ENCODE measurements around the gene TSC22D3.
"Not testable (repeated sequence)": the region's sequence is repeated elsewhere in the genome, so short reads cannot be mapped to it uniquely, and the experiment has no call there.

Gene TSC22D3

DNA sequence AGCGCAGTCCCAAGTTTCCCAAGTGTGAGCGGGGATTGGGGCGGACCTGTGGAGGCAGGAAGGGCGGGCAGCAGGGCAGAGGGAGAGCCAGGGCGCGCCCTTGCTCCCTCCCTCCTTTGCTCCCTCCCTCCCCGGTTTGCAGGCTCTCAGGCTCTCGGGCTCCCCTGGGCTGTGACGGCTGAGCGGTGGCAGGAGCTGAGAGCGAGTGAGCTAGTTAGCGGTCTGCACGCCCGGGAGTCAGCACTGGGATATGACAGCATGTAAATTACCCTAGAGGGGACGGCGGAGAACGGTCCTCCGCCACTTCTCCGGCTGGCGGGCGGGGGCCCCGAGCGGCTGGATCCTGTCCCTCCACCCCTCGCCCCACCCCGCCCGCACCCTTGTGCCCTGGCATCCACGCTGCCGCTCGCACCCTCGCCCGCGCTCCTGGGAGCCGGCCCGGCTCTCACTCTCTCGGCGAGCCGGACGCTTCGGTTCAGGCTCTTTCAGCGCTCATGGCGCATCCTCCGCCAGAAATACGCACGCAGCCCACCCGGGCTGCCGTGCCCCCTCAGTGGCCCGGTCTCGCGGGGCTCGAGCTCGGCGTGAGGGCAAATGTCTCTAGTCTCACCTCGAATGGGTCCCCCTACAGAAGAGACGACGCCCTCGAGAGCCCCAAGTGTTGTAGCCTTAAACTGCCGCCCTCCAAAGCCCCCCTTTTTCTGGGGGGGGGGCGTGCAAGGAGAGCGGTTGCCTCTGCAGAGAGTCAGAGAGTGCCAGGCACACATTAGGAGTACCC lies at the start of gene TSC22D3:
Gene TSC22D3 (minus strand): TSS at position 54 of the 778 bp plus-strand sequence. CDS start 368 bp downstream, outside the sequence.
- DNase-seq = peak; percentile 77

DNA sequence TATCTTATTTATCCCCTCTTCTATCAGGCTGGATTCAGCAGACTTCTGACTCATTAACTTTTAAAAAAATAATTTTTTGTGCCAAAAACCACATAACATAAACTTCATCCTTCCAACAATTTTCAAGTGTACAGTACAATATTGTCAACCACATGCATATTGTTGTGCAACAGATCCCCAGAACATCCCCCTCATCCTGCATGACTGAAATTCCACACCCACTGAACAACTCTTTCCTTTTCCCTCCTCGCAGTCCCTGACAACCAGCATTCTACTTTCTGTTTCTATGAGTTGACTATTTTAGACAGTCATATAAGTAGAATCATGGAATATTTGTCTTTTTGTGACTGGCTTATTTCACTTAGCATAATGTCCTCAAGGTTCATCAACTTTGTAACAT lies 47.9 kb upstream of the TSC22D3 start:
- no peak for DNase-seq

DNA sequence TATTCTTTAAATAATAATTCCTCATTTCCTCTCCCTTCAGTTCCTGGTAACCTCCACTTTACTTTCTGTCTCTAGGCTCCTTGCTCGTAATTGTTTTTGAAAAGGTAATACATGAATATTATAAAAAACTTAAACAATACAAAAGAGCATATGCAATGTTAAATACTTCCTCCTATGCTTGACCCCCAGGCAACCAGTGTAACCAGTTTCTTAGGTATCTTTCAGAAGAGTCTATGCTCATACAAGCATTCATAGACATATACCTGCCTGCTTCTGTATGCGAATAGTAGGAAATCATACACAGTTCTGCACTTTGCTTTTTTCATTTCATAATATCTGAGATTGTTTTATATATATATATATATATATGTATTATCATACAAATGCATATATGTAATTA lies 47.5 kb upstream of the TSC22D3 start:
- DNase-seq = no peak

DNA sequence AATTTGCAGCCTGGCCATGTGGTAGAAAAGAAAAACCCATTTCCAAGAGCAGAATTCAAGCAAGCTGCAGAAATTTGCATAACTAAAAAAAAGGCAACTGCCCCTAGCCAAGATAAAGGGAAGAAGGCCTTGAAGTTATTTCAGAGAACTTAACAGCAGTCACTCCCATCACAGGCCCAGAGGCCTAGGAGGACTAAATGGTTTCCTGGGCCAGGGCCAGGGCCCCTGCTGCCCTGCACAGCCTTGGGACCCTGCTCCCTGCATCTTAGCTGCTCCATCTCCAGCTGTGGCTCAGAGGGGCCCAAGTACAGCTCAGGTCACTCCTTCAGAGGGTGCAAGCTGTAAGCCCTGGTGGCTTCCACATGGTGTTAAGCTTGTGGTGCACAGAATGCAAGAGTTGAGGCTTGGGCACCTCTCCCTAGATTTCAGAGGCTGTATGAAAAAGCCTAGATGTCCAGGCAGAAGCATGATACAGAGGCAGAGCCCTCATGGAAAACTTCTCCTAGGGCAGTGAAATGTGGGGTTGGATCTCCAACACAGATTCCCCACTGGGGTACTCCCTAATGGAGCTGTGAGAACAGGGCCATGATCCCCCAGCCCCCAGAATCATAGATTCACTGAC lies 43.4 kb upstream of the TSC22D3 start:
- no peak for DNase-seq

DNA sequence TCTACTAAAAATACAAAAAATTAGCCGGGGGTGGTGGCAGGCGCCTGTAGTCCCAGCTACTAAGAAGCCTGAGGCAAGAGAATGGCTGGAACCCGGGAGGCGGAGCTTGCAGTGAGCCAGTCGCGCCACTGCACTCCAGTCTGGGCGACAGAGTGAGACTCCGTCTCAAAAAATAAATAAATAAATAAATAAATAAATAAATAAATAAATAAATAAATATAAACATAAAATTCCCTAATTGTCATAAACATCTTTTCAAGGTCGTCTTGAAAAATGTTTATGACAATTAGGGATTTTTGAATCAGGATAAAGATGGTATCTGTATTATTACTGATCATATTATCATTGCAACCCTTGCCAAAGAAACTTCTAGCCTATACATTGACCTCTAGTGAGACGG lies 34.5 kb upstream of the TSC22D3 start:
- DNase-seq = not testable (repeated sequence)

DNA sequence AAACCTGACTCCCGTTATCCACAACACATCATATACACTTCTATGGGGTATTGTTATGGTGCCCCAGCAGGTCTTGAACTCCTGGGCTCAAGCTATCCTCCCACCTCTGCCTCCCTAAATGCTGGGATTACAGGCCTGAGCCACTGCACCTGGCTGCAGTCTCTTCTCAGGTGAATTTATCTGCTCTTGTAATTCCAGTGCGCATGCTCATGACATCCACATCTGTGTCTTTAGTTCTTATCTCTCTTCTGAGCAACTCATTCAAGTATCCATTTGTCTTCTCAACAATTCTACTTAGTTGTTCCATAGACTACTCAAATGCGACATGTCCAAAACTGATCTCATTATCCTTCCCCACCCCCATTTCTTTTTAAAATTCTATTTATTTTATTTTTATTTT lies 29.6 kb upstream of the TSC22D3 start:
- no peak for DNase-seq

DNA sequence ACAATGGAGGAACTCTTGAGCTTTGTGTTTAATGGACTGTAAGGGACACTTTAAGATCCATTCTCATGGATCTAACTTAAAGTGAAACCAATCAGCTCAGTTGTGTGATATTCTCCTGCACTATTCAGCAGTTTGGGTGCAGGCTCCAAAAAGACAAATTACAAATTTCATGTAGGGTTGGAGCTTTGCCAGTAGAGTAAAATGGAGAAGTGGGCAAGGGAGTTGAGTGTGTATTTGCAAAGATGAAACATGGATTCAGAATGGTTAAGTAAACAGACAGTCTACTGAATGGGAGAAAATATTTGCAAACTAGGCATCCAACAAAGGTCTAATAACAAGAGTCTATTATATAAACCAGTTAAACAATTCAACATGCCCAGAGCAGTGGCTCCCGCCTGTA lies 28.8 kb upstream of the TSC22D3 start:
- no peak for DNase-seq

DNA sequence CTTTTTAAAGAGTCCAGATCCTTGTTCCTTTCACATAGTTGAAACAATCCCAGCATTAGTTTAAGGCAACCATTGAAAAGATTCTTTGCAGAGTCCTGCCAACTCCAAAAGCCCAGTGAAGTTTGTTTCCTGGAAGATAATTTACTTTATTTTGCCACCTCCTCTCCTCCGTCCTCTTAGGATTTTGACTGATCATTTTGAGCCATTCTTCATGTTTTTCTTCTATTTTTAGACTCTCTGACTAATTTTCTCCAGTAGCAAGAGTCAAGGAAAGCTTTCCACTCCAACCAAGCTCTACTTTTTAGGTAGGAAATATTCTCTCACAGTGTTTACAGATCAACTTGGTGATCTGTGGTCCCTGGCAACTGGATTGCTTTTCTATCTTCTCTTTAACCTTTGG lies 12.2 kb upstream of the TSC22D3 start:
- DNase-seq = no peak

DNA sequence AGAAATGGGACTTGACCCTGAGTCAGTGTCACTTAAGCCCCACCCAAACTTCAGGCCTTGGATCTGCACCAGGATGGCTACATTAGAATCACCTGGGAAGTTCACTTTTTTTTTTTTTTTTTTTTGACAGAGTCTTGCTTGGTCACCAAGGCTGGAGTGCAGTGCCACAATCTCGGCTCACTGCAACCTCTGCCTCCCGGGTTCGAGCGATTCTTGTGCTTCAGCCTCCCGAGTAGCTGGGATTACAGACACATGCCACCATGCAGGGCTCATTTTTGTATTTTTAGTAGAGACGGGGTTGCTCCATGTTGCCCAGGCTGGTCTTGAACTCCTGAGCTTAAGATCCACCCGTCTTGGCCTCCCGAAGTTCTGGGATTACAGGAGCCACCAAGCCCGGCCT lies 4.9 kb upstream of the TSC22D3 start:
- DNase-seq = no peak

DNA sequence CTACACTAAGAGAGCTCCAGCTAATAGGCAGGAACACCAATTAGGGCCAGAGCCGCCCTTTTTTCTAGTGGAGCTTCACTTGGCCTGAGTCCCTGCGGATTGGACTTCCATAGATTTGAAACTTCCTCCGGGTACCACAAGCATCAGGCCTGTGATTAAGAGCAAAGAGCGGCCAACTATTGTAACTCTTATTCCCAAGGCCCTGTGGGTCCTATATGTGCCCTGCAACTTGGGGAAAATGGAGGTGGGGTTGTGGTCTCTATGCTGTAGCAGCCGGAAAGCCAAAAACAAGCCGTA lies 1.9 kb upstream of the TSC22D3 start, which contains the start of gene NCBP2L:
Gene NCBP2L (plus strand): TSS at position 198 of the 297 bp plus-strand sequence. CDS start 16,488 bp downstream, outside the sequence.
- DNase-seq = no peak

DNA sequence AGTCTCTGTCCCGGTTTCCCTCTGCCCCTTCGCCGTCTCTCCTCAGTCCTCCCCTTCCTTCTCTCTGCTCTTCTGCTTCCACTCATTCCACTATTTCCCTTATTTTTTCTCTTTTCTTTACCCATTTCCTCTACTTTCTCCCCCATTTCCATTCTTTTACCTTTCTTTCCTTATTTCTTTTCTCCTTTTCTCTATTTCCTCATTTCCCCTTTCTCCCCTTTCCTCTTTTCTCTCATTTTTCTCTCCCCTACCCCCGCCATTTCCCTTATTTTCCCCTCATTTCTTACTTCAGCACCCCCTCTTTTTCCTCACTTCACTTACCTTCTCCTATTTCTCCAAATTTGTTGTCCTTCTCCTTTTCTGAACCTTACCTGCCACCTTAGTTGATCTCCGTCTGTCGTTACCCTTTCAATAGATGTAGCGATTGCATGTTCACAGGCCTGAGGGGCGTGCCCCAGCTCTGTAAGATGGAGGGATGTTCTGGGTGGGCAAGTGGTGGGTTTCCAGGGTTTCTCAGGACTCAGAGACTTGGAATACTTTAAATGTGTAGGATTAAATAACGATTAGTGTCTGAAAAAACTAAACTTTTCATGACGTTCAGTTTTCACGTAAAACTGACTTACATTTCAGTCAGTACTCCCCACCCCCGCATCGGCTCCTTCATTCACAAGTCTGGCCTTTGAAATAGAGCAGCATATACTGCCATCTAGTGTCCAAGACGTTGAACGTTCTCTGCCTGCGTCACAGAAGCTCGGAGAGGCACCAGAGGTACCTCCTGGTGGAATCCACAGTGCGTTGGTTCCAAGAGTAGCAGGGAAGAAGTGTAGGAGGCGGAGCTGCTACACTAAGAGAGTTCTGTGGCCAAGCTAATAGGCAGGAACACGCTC lies 1.3 kb upstream of the TSC22D3 start:
- peak; percentile 81 for DNase-seq

DNA sequence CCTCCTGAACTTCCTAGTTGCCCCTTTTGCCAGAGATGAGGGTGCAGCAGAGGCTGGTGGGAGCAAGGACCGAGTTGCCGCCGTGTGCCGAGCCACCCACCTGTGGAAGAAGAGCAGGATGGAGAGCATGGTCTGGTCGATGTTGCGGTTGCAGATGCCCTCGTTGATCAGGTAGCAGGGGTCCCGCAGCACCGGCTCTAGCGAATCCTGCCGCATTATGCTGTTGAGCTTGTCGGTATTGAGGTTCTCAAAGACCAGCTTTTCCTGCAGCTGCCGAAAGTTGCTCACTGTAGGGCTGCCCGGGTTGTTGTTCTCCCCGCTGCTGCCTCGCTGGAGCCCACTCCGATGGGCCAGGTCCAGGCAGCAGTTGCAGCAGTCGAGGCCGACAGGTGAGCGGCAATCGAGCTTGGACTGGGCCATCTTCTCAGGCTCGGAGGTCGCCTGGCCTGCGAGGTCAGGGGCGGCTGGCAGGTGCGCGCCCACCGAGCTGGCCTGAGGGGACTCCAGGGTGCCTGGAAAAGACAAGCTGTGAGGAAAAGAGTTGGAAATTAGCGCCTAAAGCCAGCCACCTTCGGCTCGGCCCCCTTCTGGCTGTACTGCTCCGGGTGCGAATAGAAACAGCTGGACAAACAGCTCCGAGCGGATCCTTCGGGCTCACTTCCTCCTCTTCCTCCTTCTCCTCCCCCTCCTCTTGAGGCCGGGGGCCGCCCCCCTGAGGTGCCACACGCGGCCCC lies 420 bp downstream of the TSC22D3 start:
- DNase-seq = no peak

DNA sequence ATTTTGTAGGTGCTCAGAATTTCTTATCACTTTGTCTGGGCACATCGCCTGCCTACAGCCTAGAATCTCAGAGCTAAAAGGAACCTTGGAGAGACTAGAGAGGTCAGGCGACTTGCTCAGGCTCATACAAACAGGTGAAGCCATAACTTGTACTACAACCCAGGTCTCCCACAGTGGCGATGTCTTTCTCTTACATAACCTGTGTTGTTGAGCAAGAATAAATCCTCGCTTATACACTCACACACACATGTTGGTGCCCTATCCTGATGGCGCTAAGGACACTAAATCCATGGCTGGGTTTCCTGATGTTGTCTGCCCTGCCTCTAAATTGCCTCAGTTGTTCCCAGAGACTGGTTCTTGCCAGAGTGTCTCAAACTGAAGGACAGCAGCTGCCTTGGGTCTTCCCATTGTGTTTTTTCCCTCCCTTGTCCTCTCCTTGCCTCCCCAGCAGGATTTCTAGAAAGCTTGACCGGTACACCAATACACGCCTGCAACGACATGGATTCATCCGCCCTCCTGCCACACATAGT lies 1.6 kb downstream of the TSC22D3 start:
- no peak for DNase-seq

DNA sequence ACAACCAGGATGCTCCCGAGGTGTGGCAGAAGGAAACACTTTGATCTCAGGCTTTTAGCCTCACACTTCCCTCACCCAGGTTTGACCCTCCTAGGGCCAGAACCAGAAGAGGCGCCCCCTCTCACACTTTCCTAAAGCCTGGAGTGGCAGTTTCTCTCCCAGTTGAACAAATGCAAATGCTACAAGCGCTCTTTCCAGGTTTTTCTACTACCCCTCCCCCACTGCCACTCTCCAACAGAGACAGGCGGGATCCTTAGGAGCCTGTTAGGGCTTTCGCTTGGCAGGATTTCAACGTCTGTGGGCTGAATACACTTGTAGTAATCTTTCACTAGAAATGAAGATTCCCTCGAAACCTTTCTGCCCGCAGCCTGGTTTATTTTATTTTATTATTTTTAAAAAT lies 2.4 kb downstream of the TSC22D3 start:
- DNase-seq = no peak

DNA sequence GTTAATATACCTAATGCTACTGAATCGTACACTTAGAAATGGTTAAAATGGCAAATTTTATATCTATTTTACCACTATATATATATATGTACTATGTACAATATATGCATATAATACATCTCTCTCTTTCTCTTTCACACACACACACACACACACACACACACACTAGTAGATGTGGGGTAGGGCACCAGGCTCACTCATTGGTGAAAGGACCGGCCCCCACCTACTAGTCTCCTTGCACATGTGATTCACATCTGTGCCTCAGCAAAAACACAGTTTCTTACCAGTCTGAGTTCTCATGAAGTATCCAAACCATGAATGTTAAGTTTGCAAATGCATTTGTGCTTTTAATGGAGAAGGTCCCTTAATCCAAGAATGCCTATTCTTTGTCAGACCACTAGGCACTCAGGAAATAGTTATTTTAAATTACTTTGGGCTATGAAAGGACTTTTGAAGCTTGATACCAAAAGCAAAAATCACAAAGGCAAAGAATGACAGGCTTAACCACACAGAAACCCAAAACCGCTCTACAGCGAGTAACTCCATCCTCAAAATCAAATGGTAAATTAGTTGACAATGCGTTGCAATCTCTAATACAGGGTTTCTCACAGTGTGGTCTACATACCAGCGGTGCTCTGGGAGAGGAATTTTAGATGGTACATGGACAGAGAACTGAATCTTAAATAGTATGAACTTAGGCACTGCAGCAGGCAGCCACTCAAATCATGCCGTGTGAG lies 5.8 kb downstream of the TSC22D3 start:
- no peak for DNase-seq

DNA sequence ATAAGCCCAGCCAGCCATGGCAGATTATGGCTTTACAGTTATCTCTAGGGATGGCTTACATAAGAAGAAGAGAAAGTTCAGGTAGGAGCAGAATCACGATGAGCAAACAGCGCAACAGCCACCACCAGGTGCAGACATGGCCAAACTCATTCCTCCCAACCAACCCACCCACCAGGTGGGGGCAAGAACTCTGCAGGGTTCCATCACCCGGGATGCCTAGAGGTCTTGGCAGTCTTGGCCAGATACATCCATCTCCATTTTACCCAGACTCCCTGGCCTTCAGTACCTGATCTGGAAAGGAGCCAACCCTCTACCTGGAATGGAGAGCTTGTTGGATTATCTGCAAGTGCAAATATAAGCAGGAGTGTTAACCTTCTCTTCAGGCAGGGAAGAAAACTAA lies 7.5 kb downstream of the TSC22D3 start:
- no peak for DNase-seq

DNA sequence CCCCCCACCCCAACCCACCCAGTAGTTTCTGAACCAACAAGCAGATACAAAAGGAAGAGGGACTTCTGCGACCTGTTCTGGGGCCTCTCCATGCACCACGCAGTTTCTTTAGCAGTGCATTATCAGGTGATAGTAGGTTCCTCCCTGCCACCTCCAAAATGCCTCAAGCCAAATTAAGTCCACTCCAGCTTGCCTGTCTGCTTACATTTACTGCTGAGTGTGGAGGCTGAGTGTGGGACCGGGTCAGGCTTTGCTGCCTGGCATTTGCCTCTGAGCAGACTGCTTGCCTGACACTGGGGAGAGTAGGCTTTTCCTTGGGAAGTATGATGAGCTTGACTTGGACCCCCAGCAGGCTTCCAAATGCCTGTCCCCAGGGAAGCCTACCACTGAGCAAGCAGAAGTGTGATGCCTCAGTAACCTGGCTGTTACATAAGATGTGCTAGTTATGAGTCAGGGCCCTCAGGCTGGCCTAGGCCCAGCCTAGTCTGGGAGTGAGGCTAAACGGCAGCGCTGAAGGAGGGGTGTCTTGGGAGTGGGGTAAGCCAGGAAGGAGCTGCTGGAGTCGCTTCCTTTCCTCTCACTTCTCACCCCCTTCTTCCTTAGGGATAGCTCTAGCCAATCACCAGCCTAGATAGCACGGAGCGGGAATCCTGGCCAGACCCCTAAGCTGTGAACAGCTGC lies 9.0 kb downstream of the TSC22D3 start:
- DNase-seq = no peak

DNA sequence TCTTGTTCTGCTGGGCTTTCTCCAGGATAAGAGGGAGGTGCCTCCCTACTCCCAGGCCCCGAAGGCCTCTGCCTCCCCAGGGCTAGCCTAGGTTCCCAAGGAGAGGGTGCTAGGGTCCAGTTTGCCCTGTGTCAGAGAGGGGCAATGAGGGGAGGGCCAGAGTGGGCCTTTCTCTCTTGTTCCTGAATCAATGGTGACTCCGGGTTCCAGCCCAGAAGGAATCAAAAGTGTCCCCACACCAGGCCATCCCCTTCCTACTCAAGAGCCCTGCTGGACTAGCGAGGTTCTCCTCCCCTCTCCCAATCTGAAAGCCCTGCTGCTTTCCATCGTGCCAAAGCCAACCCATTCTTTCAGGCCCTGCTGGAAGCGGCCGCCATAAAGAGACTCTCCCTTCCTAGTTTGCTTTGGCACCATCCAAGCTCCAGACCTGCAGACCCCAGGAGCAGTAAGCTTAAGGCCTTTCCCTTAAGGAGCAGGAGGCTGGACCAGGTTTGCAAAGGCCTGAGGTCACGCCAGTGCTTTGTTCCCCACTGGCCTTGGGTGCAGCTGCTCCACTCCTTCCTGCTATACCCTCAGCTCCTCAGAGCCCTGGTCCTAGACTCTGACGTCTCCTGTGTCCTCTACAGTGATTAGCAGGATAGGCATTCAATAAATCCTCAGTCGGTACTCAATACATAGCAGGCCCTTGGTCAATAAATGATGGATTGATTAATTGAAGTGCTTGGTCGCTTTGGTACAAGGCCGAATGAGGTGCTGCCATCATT lies 10.6 kb downstream of the TSC22D3 start:
- no peak for DNase-seq

DNA sequence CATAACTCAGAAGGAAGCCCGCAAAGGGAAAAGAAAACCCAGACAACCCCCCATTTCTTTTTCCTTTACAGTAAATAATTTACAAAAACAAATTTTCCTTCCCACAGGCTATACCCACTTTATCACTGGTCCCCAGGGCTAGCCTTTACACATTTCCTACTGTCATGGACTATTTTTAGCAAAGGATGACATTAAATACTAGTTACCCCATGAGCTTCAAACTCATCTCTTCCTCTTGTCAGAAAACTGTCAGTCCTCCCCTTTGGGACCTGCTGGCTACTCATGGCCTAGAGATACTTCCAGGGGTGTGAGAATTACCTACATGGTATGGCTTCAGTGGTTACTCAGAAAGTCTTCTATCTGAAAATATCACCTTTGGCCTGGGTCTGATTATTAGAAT lies 11.9 kb downstream of the TSC22D3 start:
- DNase-seq = no peak

DNA sequence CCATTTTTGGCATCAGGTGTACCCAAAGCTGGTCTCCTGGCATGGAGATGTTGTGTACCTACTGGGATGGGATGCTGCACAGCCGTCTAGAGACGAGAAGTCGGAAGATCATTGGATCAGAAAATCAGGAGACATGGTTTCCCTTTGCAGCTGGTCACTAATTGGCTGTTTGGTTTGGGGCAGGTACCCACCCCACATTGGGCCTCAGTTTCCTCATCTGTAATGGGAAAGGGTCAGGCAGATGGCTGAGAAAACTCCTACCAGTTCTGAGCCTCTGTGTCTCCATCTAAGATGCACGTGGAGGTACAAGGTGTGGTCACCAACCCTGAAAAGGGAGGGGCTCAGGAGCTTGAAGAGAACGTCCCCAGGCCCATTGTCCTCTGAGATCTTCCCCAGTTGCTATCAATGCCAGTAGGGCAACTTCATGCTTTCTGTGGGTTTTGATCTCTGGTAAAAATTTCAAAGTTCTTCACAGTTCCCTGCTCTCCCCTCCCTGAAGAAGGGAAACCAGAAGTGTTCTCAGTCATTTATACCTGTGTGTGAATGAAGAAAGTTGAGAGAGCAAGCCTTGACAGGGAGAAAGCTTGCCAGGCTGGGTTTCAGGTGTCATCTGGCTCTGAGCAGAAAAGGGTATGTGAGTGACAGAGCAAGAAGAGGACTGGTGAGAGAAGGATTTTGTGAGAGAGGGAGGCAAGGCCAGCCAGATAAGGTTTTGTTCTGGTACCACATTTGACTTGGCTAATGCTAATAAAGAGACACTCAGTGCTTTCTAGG lies 15.1 kb downstream of the TSC22D3 start:
- no peak for DNase-seq
